Esophagus muscularis mucosa (tissue), 4 donors: ENCODE measurements around the gene MEF2D.

ENCODE experiments used
- CTCF ChIP-seq, 3 experiments: fragments of 200-600 bp in 2 of 3; fragments of 450-650 bp in 1 of 3; sonication (generic) in 2 of 3; IDR thresholded peaks; one replicate each; pipeline ENCODE4 v1.5.1; 2017 to 2019; ENCODE audit warnings: antibody characterized with exemption in 3 of 3, mild to moderate bottlenecking in 2 of 3, moderate library complexity in 1 of 3
- EP300 ChIP-seq: sonication (generic); formaldehyde crosslinking; IDR thresholded peaks from one replicate; pipeline ENCODE4 v1.6.1; 2017; ENCODE audit warnings: antibody characterized with exemption
- POLR2A ChIP-seq: fragments of 450-650 bp; IDR thresholded peaks from one replicate; pipeline ENCODE4 v1.6.1; 2017; ENCODE audit warnings: antibody characterized with exemption, moderate library complexity, mild to moderate bottlenecking, low read depth

DNA sequence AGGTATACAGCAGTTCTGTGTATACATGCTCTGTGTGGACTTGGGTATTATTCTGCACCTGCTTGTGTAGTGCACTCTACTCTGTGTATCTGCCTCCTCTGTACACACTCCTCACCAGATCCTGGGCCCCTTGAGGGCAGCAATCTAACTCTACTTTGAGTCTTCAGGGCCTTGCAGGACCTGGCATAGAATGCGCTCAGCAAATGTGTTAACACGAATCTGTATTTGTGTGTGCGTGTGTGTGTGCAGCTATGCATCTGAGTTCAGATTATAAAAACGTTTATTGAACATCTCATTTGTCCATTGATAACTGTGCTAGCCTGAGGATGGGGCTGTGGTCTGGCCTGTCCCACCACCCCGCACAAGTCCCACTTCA, 3.9 kb upstream of the MEF2D start:
- TF ChIP-seq CTCF (IDR thresholded peaks at IDR 0.05) (no peak), POLR2A (no peak), EP300 (no peak)
